Esophagus squamous epithelium (tissue), 4 donors: ENCODE data around the gene ZNF469.

Experiments used
- POLR2A ChIP-seq, 4 donors: fragments of 450-650 bp; IDR thresholded peaks; one replicate each; pipeline ENCODE4 v1.6.1; 2017; ENCODE audit warnings: antibody characterized with exemption in 4 of 4, mild to moderate bottlenecking in 4 of 4, moderate library complexity in 3 of 4
- TF ChIP-seq, protein P1 (sequence below), 6 experiments: fragments of 450-650 bp in 4 of 6; fragments of 200-600 bp in 2 of 6; sonication (generic) in 2 of 6; IDR thresholded peaks; one replicate each; pipeline ENCODE4 v1.5.1; 2016 to 2019; ENCODE audit warnings: antibody characterized with exemption in 6 of 6, mild to moderate bottlenecking in 4 of 6, moderate library complexity in 4 of 6

DNA sequence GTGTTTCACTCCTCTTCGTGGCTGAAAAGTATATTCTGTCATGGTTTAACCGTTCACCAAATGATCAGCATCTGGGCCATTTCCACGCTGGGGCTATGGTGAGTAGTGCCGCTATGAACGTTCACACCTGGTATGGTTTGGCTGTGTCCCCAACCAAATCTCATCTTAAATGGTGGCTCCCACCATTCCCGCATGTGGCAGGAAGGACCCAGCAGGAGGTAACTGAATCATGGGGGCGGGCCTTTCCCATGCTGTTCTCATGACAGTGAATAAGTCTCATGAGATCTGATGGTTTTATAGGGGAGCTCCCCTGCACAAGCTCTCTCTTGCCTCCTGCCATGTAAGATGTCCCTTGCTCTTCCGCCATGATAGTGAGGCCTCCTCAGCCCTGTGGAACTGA is 45.7 kb upstream of the ZNF469 start:
- TF ChIP-seq, protein P1, sequence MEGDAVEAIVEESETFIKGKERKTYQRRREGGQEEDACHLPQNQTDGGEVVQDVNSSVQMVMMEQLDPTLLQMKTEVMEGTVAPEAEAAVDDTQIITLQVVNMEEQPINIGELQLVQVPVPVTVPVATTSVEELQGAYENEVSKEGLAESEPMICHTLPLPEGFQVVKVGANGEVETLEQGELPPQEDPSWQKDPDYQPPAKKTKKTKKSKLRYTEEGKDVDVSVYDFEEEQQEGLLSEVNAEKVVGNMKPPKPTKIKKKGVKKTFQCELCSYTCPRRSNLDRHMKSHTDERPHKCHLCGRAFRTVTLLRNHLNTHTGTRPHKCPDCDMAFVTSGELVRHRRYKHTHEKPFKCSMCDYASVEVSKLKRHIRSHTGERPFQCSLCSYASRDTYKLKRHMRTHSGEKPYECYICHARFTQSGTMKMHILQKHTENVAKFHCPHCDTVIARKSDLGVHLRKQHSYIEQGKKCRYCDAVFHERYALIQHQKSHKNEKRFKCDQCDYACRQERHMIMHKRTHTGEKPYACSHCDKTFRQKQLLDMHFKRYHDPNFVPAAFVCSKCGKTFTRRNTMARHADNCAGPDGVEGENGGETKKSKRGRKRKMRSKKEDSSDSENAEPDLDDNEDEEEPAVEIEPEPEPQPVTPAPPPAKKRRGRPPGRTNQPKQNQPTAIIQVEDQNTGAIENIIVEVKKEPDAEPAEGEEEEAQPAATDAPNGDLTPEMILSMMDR (IDR thresholded peaks at IDR 0.05) = no peak
- no peak for TF ChIP-seq POLR2A (IDR thresholded peaks at IDR 0.05)
